Stromal cell of bone marrow (primary cell): ENCODE results near the gene LRIG1.
"Not testable (repeated sequence)": the region's sequence is repeated elsewhere in the genome, so short reads cannot be mapped to it uniquely, and the experiment has no call there.

Experiments used
- DNase-seq: peaks from one replicate; pipeline ENCODE4 v3.0.0-alpha.2; 2012; ENCODE audit warnings: low read depth

The LRIG1 gene

GRCh38 chr3:66421893-66422292 lies 78.9 kb downstream of the LRIG1 start:
- DNase-seq = not testable (repeated sequence)

- DNase-seq = not testable (repeated sequence)
Observed at GRCh38 chr3:66421144-66421543, 79.7 kb downstream of the LRIG1 start.

GRCh38 chr3:66419036-66419435 lies 81.8 kb downstream of the LRIG1 start:
- no peak for DNase-seq

- no peak for DNase-seq
Observed at GRCh38 chr3:66418475-66418931, 82.3 kb downstream of the LRIG1 start.

- no peak for DNase-seq
Observed at GRCh38 chr3:66416556-66417304, 84.1 kb downstream of the LRIG1 start.

- no peak for DNase-seq
Observed at GRCh38 chr3:66415867-66416428, 84.9 kb downstream of the LRIG1 start.

GRCh38 chr3:66414846-66415245 lies 86.0 kb downstream of the LRIG1 start:
- DNase-seq = no peak

GRCh38 chr3:66413151-66413751 lies 87.6 kb downstream of the LRIG1 start:
- DNase-seq = peak; percentile 89

GRCh38 chr3:66411961-66412887 lies 88.6 kb downstream of the LRIG1 start:
- DNase-seq = no peak

GRCh38 chr3:66411474-66411873 lies 89.3 kb downstream of the LRIG1 start:
- no peak for DNase-seq

GRCh38 chr3:66410976-66411375 lies 89.8 kb downstream of the LRIG1 start:
- DNase-seq = no peak

GRCh38 chr3:66409771-66410754 lies 90.8 kb downstream of the LRIG1 start:
- DNase-seq = no peak

GRCh38 chr3:66407611-66408218 lies 93.1 kb downstream of the LRIG1 start:
- no peak for DNase-seq

GRCh38 chr3:66406831-66407610 lies 93.8 kb downstream of the LRIG1 start:
- DNase-seq = no peak

- no peak for DNase-seq
Observed at GRCh38 chr3:66406163-66406562, 94.7 kb downstream of the LRIG1 start.

- no peak for DNase-seq
Observed at GRCh38 chr3:66405701-66406091, 95.1 kb downstream of the LRIG1 start.

GRCh38 chr3:66404903-66405700 lies 95.7 kb downstream of the LRIG1 start:
- DNase-seq = no peak

GRCh38 chr3:66404197-66404596 lies 96.6 kb downstream of the LRIG1 start:
- no peak for DNase-seq
